HG03342 (cell line): Measurements from ENCODE around the gene CDC42BPG.
"Not testable (repeated sequence)": the region's sequence is repeated elsewhere in the genome, so short reads cannot be mapped to it uniquely, and the experiment has no call there.

ENCODE experiments used
- ATAC-seq: cut with Tn5 transposase; IDR thresholded peaks from one replicate; pipeline ENCODE4 v1.9.1; 2021; ENCODE audit warnings: mild to moderate bottlenecking, moderate library complexity; ENCODE audit not compliant: unreplicated experiment

CDC42BPG gene

DNA sequence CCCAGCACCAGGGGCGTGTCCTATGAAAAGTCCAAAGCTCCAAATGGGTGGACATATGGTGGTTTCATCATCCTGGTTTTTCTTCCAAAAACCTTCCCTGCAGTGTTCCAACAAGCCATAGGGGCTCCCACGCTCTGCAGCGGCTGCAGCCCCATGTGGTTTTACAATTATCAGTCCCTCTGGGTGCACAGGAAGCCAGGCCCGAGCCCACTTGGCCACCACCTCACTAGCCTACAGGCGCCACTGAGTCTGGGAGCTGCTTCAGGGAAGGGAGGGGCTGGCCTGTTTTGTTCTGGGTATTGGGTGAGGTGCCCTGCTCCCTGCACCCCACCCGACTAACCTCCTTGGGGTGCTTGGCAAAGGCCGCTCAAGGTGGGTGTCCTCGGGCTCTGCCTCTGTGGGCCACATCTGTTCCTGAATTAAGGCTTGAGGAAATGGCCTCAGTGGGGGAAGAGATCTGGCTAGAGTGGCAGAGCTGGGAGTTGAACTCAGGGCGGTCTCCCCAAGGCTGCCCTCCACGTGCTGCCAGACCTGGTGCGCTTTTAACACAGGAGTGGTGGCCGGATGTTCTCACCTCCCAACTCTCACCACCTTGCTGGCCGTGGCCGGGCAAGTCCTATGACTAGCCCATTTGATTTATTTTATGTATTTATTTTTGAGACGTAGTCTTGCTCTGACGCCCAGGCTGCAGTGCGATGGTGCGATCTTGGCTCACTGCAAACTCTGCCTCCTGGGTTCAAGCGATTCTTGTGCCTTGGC lies 5.3 kb upstream of the CDC42BPG start:
- ATAC-seq = no peak

DNA sequence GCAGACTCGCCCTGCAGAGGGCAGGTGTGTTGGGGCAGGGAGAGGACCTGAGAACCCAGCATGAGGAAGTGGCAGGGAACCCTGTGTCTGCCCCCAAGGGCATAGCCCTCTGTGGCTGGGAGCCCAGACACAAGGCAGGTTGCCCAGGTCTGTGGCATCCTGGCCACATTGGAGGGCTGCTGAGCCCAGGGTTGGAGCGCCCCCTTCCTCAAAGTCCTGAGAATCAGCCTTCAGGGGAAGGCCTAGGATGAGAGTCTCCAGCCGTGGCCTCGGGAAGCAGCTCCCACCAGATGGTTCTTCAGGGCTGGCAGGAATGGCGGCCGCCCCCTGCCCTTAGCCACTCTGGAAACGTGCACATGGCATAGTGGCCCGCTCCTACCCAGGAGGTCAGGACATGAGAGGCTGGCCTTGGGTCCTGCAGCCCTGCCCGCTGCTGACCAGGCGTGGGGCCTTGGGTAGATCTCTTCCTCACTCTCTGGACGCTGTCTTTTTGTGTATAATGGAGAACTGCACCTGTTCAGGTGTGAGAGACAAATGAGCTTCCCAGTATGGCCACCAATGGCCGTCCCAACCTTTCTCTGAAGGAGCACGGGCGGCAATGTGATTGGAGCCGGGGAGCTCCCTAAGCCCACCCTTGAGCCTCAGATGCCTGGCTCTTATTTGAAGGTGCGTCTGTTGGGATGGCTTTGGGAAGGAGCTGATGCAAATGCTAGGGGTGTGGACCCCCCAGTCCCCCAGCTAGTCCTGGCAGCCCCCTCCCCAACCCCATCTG lies 4.6 kb upstream of the CDC42BPG start:
- no peak for ATAC-seq

DNA sequence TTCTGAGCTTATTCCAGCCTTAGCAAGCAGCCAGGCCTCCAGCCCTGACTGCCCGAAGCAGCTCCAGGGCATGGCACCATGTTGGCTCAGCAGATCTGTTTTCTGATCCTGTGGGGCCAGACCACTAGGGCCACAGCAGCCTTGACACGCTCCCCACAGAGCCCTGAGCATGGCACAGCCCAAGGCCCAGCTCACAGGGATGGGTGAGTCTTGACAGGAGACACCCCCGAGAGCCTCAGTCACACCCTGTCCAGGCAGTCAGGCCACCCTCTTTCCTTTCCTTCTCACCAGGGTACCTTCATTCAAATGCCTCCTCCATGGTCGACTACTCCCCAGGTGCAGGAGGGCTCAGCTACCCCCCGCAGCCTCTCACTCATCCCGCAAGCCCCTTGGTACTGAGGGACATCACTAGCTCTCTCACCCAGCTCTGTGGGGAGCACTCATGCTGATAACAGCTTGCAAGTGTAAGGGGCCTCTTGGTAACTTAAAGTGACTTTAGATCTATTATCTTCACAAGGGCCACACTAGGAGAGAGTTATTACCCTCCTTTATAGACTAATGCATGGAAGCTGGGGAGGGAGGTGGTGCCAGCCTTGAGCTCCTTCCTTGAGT lies 3.9 kb upstream of the CDC42BPG start:
- ATAC-seq = no peak

DNA sequence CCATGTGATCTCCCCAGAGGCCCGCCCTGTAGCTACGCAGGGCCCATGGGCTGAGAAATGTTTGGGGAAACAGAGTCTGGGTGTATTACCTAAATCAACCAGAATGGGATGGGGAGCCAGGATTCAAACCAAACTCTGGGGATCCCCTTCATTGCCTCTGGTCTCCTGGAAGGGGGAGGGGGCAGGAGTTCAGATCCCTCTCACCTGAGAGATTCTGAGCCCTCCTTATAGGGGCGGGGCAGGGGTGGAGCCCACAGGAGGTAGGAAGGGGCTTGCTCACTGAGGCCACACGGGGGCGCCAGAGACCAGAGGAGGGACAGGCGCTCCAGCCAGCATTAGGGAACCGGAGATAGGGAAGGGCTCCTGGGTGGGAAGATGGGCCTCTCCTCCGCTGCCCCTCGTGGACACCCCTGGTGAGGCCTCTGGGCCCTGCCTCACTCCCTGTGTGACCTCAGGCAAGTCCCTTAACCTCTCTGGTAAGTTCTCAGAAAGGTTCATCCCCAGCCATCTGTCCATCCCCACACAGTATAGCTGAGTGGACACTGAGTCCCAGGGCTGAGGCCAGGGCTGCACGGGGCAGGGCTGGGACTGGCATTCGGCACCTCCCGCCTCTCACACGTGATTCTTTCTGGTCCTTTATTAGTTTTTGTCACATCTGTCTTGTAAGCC lies 2.7 kb upstream of the CDC42BPG start:
- peak; percentile 27 for ATAC-seq

DNA sequence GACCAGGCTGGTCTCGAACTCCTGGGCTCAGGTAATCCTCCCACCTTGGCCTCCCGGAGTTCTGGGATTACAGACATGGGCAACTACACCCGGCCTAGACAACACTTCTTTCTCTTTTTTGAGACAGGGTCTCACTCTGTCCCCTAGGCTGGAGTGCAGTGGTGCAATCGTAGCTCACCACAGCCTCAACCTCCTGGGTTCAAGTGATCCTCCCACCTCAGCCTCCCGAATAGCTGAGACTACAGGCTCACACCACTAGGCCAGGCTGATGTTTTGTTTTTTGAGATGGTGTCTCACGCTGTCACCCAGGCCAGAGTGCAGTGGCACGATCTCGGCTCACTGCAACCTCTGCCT lies 1.3 kb upstream of the CDC42BPG start:
- not testable (repeated sequence) for ATAC-seq

DNA sequence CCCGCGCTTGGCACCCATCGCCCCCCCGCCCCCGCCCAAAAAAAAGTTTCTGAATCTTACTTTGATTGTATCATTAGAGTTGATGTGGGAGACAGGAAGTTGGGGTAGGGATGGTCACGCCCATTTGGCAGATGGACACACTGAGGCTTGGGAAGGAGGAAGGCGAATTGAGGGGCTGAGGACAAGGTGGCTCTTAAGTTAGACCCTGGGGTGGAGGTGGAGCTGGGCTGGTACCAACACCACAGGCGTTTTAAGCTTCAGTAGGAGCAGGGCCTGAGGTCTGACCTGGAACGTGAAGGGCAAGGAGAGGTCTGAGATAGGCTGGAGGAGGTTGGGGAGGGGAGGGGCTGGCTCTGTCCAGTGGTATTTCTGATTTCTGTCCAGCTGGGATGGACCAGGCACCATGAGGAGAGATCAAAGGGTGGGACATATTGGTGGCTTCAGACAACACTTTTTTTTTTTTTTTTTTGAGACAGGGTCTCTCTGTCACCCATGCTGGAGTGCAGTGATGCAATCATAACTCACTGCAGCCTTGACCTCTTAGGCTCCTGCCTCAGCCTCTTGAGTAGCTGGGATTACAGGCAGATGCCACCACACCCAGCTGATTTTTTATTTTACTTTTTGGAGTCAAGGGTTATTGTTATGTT lies 799 bp upstream of the CDC42BPG start:
- no peak for ATAC-seq

DNA sequence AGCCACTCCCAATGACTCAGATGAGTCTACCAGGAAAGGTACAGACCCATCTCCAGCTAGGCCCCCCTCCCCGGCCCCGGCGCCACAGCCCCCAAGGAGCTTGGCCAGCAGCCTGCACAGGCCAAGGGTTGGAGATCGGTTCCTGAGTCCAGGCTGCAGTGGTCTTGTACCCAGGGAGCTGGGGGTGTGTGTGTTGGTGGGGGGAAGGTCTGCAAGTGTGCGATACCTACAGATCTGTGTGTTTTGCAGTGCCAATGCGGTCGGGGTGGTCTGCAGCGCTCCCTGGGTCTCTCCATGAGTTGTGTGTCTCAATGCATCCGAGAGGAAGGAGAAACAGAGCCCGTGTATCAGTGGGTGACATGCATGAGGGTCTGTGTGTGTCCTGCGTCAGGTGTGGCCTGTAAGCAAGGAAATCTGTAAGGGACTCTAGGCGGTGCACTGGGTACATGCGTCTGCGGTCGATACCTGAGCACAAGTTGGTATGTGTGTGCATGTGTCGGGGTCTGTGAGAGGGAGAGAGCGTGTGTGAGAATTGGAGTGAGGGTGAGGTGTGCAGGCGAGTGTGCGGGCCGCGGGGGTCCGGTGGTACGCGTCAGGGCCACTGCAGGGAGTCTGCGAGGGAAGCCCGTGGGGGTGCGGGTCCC lies 645 bp downstream of the CDC42BPG start:
- ATAC-seq = no peak

DNA sequence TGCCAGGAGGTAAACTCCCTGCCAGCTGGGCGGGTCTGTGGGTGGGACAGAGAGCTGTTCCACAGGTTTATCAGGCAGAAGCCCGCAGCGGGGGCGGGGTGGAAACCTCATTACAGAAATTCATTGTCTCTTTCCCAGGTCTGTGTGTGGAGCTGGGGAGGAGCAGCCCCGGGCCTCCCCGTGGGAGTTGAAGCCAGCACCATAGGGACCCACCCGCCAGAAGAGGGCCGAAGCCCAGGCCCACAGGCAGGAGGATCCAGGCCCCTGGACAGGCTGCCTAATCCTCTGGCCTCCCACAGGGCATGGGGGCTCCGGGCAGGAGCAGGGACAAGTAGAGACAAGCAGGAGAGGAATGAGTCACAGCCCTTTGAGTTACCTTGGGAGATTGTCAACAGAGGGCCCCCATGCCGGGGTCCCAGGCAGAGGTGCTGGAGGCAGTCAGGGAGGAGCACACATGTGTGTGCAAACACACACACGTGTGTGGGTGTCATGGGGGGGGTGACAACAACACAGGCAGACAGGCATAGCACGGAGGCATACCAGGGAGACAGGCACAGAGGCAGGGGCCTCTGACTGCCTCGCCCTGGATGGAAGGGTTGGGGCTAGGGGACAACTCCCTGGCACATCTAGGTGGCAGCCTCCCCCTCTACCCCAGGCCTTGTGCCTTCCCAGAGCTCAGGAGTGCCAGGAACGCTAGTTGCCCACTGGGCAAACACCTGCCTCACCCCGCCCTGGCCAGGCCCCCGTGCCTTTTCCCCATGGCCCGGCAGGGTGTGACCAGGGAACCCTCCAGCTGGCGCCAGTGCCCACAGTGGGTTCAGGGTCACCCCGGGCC lies 1.4 kb downstream of the CDC42BPG start:
- no peak for ATAC-seq

DNA sequence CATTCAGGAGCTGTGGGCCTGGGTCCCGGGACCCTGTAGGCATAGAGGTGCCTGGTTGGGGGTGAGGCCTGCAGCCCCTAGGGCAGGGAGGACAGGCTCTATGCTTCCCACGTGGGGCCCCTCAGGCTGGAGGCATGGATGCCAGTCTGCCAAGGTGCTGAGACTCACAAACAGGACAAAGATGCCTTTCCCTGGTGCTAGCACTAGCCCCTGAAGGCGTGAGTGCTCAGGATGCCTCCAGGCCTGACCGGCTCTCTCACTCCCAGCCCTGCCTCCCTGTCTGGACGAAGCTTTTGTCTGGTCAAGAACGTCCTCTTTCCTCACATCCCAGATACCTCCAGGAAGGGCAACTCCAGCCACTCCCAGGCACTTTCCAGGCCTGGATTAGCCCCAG lies 2.1 kb downstream of the CDC42BPG start:
- ATAC-seq = no peak

DNA sequence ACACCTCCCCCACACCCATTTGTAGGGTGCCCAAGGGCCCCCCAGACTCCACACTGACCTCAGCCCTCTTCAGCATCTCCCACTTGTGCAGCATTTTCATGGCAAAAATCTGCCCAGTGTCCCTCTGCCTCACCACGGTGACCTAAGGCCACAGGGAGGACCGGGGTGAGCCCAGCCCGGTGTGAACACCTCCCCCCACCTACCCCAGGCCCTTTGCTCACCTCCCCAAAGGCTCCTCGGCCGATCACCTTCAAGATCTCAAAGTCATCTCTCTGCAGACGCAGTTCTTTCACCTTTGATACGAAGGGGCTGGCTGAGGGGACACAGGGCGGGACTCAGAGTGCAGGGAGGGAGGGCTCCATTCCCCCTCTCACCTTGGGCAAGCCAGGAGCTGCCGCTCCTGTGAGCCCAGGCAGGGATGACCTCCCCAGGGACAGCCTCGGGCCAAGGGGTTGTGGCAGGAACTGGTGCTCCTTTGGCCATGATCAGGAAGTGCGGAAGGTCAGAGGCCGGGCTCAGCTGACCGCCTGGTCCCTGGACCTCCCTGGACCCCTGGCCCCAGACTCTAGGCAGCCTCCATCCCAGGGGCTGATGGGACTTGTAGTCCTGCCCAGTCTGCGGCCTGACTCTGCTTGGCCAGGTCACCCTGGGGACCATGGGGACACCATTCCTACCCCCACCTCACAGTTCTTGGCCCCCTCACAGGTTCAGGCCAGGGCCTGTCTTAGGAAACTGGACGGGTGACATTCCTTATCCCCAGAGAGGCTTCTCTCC lies 2.7 kb downstream of the CDC42BPG start:
- ATAC-seq = no peak

DNA sequence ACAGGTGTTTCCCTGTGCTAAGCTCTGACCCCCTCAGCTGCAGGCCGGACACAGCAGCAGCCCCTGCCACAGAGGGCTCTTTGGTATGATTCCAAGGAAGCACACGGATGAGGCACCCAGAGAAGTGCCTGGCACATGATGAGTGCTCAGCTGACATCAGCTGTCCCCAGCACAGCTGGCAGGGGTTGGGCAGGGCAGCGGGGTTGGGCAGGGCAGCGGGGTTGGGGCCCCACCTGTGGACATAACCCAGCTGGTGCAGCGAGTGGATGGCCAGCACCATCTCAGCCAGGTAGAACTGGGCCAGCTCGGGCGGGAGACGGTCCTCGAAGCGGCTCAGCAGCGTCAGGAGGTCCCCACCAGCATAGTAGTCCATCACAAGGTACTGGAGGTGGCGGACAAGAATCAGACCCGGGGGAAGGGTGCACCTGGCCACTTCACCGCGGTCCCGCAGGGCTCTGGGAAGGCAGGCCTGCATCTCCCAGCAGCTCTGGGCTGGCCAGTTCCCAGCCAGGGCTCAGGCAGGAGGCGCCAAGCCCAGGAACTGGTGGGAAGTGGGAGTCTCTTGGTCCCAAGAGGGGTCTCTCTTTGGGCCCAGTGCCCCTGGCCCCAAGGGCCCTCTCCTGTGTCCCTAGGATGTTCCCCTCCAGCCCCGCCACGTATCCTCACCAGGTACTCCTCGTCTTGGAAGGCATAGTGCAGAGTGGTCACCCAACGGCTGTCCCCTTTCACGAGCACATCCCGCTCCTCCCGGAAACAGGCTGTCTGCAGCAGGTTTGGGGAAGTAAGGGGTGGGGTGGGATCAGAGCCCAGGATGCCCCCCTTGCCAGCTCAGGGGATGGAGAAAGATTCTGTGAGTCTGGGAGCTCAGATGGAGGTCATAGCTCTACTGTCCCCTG lies 4.3 kb downstream of the CDC42BPG start:
- no peak for ATAC-seq

DNA sequence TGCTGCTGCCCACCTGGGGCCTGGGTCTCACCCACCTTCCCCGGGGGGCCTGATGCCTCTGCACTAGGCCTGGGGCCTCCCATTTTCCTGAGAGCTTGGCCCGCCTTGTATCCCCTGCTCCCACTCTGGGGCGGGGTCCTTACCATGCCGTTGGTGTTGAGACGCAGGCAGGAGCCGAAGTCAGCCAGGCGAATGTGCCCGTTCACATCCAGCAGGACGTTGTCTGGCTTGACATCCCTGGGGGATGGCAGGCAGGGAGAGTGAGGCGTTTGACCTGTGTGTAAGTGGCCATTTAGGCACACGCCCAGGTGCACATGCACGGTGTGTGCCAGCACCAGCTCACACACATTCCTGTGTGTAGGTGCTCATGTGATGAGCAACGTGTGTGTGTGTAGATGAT lies 5.1 kb downstream of the CDC42BPG start:
- ATAC-seq = no peak

DNA sequence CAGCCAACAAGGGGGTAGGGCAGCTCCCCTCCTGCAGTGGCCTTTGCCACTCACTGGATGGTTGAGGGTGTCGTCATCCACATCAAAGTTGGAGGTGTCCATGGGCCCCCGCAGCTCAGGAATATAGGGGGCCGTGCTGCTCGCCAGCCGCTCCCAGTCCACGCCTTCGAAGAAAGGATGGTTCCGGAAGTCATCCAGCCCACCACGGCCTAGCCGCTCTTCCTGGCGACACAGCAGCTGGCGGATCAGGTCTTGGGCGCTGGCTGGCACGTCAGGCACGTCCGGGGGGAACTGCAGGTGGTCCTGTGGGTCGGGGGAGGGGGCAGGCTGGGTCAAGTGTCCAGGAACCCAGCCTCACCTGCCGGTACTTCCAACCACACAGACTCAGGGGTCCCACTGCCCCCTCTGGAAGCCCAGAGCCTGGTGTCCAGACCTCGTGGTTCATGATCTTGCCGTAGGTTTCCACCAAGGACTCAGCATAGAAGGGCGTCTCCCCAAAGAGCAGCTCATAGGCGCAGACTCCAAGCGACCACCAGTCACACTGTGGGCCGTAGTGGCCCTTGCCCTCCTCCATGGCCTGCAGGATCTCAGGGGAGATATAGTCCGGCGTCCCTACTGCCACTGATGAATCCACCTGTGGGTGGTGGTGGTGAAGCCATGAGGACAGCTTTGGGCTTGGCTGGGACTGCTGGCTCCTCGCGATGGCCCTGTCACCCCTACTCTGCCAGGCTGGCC lies 5.7 kb downstream of the CDC42BPG start:
- ATAC-seq = no peak

DNA sequence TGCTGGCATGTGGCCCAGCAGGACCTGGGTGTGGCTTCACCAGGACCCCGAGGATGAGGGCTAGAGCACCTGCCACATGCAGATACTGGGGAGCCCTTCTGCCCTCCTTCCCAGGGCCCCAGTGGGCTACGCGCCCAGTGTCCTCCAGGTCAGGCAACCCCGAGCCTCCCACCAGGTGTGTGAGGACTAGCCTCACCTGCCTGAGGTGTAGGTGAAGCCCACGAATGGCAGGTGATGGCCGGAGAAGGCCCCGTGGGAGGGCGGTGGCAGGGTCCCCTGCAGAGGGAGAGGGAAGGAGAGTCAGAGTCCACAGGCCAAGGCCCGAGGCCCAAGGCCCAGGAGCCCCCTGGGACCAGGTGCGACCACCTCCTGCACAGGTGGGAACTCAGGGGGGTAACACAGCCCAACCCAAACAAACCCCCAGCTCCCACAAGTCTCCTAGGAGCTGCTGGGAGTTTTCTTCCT lies 6.5 kb downstream of the CDC42BPG start:
- ATAC-seq = no peak

DNA sequence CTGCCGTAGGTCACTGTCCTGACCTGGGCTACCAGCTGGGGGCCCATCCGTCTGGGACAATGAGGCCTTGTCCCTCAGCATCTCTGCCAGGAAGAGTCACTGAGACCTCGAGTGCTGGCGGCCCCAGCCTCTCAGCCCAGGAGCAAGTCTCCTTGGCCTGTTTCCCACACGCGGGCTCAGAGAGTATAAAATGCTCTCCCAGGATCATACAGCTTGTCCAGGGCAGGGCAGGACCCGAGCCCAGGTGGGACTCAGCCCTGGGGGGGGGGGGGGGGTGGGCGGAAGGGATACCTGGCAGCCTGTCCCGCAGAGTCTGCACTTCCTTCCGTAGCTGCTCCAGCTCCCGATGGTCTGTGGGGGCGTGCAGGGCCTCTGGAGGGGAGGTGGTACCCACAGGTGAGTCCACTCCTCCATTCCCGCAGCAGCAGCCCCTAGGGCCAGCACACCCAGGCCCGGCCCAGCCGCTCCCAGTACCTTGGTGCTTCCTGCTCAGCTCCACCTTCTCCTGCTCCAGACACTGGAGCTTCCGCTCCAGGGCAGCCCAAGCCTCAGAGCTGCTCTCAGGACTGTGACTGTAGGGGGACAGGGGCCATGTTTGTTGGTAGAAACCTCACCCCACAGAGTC lies 7.9 kb downstream of the CDC42BPG start:
- no peak for ATAC-seq

DNA sequence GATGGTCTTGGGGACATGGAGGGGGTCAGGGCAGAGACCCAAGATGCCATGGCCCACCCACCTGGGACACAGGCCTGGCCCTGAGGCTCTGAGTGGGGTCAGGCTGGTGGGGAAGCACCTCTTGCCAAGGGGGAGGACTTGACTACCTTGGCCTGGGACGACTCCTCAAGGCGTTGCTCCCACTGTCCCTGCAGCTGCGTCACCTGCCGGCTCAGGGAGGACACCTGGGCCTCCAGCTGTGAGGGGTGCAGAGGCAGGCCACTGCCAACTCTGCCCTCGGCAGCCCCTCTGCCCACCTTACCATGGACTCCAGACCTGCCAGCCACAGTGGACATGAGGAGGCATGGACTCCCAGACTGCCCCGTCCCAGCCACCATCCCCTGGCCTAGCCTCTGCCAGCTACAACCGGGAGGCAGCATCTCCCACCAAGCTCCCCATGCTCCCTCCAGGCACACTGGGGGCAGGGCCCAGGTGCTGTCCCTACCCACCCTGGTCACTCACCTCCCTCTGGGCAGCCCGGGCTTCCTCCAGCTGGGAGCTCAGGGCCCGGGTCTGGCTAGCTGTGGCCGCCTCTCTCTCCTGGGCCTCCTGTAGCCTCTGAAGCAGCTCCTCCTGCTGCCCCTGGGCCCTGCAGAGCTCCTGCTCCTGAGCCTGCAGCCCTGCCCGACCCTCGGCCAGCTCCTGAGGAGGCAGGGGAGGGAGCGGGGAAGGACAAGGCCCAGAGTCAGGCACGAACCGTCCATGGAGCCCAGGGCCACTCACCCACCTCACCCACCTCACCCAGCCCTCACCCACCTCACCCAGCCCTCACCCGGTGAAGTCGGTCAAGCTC lies 8.6 kb downstream of the CDC42BPG start:
- ATAC-seq = no peak
